ENCODE results near the gene WDR88. TPM values are rescaled to one million over a fixed set of nuclear protein-coding genes. Genes with fewer than 3 reads are reported as not detected.

WDR88 gene
- total RNA-seq, 2 donors from 2014 or later = not detected

- DNase-seq (ENCODE audit: low spot score) (no peak), ATAC-seq (ENCODE audit: insufficient number of reproducible peaks, low FRiP score, low read depth) (no peak)
- Histone ChIP-seq H3K9me3 (no peaks in the 10 kb centered on the region), H3K27ac (no peak overlapping the region), H3K36me3 (peaks cover 5% of the 10 kb centered on the region), H3K27me3 (replicated peaks; ENCODE audit: insufficient read depth) (no peaks in the 10 kb centered on the region), H3K4me1 (ENCODE audit: control insufficient read depth in 1 of 2, low read depth in 2 of 2) (peaks cover 0 to 13% of the 10 kb centered on the region in 2 donors), H3K4me3 (no peak overlapping the region)
- TF ChIP-seq CTCF (IDR thresholded peaks at IDR 0.05) = no peak
These were observed 64.7 kb downstream of the WDR88 start for GRCh38 chr19:33196446-33197193.

GRCh38 chr19:33197591-33198000, 65.7 kb downstream of the WDR88 start:
- Histone ChIP-seq H3K4me1 (ENCODE audit: control insufficient read depth in 1 of 2, low read depth in 2 of 2) (peaks cover 0 to 13% of the 10 kb centered on the region in 2 donors), H3K27ac (no peak overlapping the region), H3K9me3 (no peaks in the 10 kb centered on the region), H3K36me3 (peaks cover 5% of the 10 kb centered on the region), H3K27me3 (replicated peaks; ENCODE audit: insufficient read depth) (no peaks in the 10 kb centered on the region), H3K4me3 (no peak overlapping the region)
- DNase-seq (ENCODE audit: low spot score) (no peak), ATAC-seq (ENCODE audit: insufficient number of reproducible peaks, low FRiP score, low read depth) (no peak)
- no peak for TF ChIP-seq CTCF (IDR thresholded peaks at IDR 0.05)

GRCh38 chr19:33198169-33198568, 66.3 kb downstream of the WDR88 start:
- no peak for ATAC-seq (ENCODE audit: insufficient number of reproducible peaks, low FRiP score, low read depth)
- no peak for TF ChIP-seq CTCF (IDR thresholded peaks at IDR 0.05)
- Histone ChIP-seq H3K27ac (no peak overlapping the region), H3K27me3 (replicated peaks; ENCODE audit: insufficient read depth) (no peaks in the 10 kb centered on the region), H3K4me3 (no peak overlapping the region), H3K36me3 (peaks cover 8% of the 10 kb centered on the region), H3K4me1 (ENCODE audit: control insufficient read depth in 1 of 2, low read depth in 2 of 2) (peaks cover 0 to 13% of the 10 kb centered on the region in 2 donors), H3K9me3 (no peaks in the 10 kb centered on the region)
- no peak for DNase-seq (ENCODE audit: low spot score)

GRCh38 chr19:33199441-33200265, 67.7 kb downstream of the WDR88 start:
- Histone ChIP-seq H3K4me3 (no peak overlapping the region), H3K27ac (no peak overlapping the region), H3K36me3 (peaks cover 10% of the 10 kb centered on the region), H3K9me3 (no peaks in the 10 kb centered on the region), H3K4me1 (ENCODE audit: control insufficient read depth in 1 of 2, low read depth in 2 of 2) (peaks cover 0 to 13% of the 10 kb centered on the region in 2 donors), H3K27me3 (replicated peaks; ENCODE audit: insufficient read depth) (no peaks in the 10 kb centered on the region)
- DNase-seq (ENCODE audit: low spot score) = no peak
- no peak for TF ChIP-seq CTCF (IDR thresholded peaks at IDR 0.05)
- no peak for ATAC-seq (ENCODE audit: insufficient number of reproducible peaks, low FRiP score, low read depth)

GRCh38 chr19:33201473-33201872, 69.6 kb downstream of the WDR88 start:
- H3K36me3 ChIP-seq = peaks cover 10% of the 10 kb centered on the region
- no peak overlapping the region for H3K4me3 ChIP-seq
- ATAC-seq (ENCODE audit: insufficient number of reproducible peaks, low FRiP score, low read depth) (no peak), DNase-seq (ENCODE audit: low spot score) (no peak)
- H3K27ac ChIP-seq = no peak overlapping the region
- H3K9me3 ChIP-seq = no peaks in the 10 kb centered on the region
- H3K4me1 ChIP-seq (ENCODE audit: control insufficient read depth in 1 of 2, low read depth in 2 of 2) = no peaks in the 10 kb centered on the region
- no peak for TF ChIP-seq CTCF (IDR thresholded peaks at IDR 0.05)
- no peaks in the 10 kb centered on the region for H3K27me3 ChIP-seq (replicated peaks; ENCODE audit: insufficient read depth)
